Hepatocyte (in vitro differentiated cells): ENCODE results near the gene TMEM218.

Source experiments
- CTCF ChIP-seq: fragments of 200-600 bp; sonication (generic); IDR thresholded peaks from 2 replicates; pipeline ENCODE4 v1.5.1; 2016; ENCODE audit warnings: antibody characterized with exemption, mild to moderate bottlenecking; ENCODE audit not compliant: poor library complexity
- EZH2 ChIP-seq: fragments of 200-600 bp; sonication (generic); IDR thresholded peaks from 2 replicates; pipeline ENCODE4 v1.6.1; 2016; ENCODE audit warnings: antibody characterized with exemption, mild to moderate bottlenecking, borderline replicate concordance
- EZH2phosphoT487 ChIP-seq: fragments of 200-600 bp; sonication (generic); IDR thresholded peaks from one replicate; pipeline ENCODE4 v1.6.1; 2018; ENCODE audit warnings: antibody characterized with exemption, mild to moderate bottlenecking, low read depth, moderate library complexity; ENCODE audit not compliant: unreplicated experiment, severe bottlenecking

GRCh38 chr11:125124618-125124992 is 13.2 kb upstream of the TMEM218 start:
- TF ChIP-seq EZH2phosphoT487, result no peak
- TF ChIP-seq CTCF, result no peak
- no peak for TF ChIP-seq EZH2
